ENCODE data around the gene ASPHD2.

DNA sequence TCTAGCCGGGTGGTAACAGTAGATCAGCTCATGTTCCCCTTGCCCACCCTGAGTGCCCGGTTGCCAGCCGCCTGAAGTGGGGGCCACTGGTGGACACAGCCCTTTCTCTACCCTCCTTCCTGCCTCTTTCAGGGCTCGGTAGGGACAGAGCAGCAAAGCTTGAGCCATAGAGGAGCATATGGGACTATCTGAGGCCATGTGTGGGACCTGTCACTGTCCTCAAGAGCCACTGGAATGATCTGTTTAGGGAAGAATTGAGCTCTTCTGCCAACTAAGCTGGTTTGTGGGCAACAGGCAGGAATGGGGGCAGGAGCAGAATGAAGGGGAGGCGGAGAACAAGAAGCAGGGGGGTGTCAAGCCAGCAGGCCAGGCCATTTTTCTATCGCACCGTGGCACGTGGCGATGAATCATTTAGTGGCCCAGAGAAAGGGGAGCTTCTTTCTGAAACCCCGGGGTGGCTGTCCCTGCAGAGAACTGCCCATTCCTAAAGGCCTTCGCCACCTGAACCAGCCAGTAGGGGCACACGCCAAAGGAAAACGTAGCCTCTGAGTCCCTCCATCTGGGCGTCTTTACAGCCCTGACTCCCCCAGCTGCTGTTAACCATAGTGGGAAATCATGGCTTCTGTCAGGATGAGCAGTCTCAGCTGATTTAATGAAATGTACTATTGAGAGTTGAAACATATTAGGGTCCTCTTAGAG, 8.8 kb downstream of the ASPHD2 start:
- TF ChIP-seq CTCF (IDR thresholded peaks at IDR 0.05) (no peak), EP300 (IDR thresholded peaks at IDR 0.05) (no peak), POLR2A (IDR thresholded peaks at IDR 0.05) (no peak)

Measured in tibial nerve (tissue), 4 donors.